Large intestine (tissue), 3 donors: ENCODE data around the gene FADS6. TPM values are rescaled to one million over a fixed set of nuclear protein-coding genes. Genes with fewer than 3 reads are reported as not detected.

Experiments
- DNase-seq, 2 donors: peaks; one replicate each; pipeline versions ENCODE4 v3.0.0 to v3.0.0-alpha.2; 2013
- H3K27ac ChIP-seq: one replicate; pipeline ENCODE4 v1.5.1; 2013; ENCODE audit warnings: low read length
- H3K27me3 ChIP-seq: 2 replicates; pipeline ENCODE4 v1.6.1; 2013; ENCODE audit warnings: low read length; ENCODE audit not compliant: control insufficient read depth, insufficient read depth
- H3K36me3 ChIP-seq: 2 replicates; pipeline ENCODE4 v1.6.1; 2013; ENCODE audit warnings: low read length; ENCODE audit not compliant: control insufficient read depth, insufficient read depth
- H3K4me1 ChIP-seq: one replicate; pipeline ENCODE4 v1.6.1; 2013; ENCODE audit warnings: low read length; ENCODE audit not compliant: control insufficient read depth, insufficient read depth
- H3K4me3 ChIP-seq: one replicate; pipeline ENCODE4 v1.5.1; 2013; ENCODE audit warnings: low read length
- H3K9me3 ChIP-seq: one replicate; pipeline ENCODE4 v1.6.1; 2013; ENCODE audit warnings: mild to moderate bottlenecking, low read depth, low read length, moderate library complexity; ENCODE audit not compliant: control insufficient read depth
- whole genome bisulfite sequencing: methylation state at CpG from one replicate; pipeline ENCODE4 v1.1.5; 2013; ENCODE audit warnings: low lambda C conversion rate; ENCODE audit not compliant: insufficient coverage; 5-methylcytosine and 5-hydroxymethylcytosine counted together
- polyA plus RNA-seq: library from polyadenylated mRNA; unstranded; fragments of 120-200 nt; gene quantifications from one replicate; pipeline ENCODE4 v1.2.1, GENCODE V29; 2013

FADS6 gene
- polyA plus RNA-seq, 1 donor = 14.5 TPM

DNA sequence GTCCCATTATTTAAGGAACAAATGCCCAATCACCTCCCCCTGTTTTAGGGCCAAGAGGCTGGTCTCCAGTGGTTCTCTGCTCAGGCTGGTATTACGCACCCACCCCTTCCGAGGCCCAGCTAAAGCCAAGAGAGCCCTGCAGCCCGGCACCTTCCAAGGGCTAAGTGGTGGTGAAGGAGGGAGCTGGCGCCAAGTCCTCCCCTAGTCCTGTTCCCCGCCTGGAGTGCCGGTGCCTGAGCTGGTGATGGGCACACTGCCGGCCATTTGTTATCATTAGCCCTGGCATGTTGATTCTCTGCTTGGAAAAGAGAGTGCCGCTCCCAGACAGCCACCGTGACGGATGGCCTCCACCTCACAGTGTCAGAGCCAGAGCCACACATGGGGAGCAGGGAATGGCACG is 65.6 kb downstream of the FADS6 start:
- Histone ChIP-seq H3K4me1 (peaks cover 10% of the 10 kb centered on the region), H3K36me3 (peaks cover 3% of the 10 kb centered on the region)
- DNase-seq = no peak

More for the DNA sequence above, 65.6 kb downstream of the FADS6 start:
- no CpG with 5 or more reads among the region's 11 CpGs for WGBS
- Histone ChIP-seq H3K27me3 (no peaks in the 10 kb centered on the region), H3K27ac (no peak overlapping the region), H3K4me3 (no peak overlapping the region), H3K9me3 (no peaks in the 10 kb centered on the region)

Other genes starting within 250 kb of the FADS6 start
- gene CD300LF, start 180.7 kb downstream of the FADS6 start, polyA plus RNA-seq = 2.2 TPM
- 14.3 TPM for gene RAB37, start 156.4 kb downstream of the FADS6 start, polyA plus RNA-seq
- gene NHERF1, start 145.0 kb downstream of the FADS6 start, polyA plus RNA-seq = 395 TPM
- 34.2 TPM for gene NAT9, start 117.3 kb downstream of the FADS6 start, polyA plus RNA-seq
- 0.33 TPM for gene GRIN2C, start 33.7 kb downstream of the FADS6 start, polyA plus RNA-seq
- 6.3 TPM for gene FDXR, start 20.6 kb downstream of the FADS6 start, polyA plus RNA-seq
- gene USH1G, start 29.6 kb upstream of the FADS6 start, polyA plus RNA-seq = 1.5 TPM
- gene OTOP2, start 30.6 kb upstream of the FADS6 start, polyA plus RNA-seq = 1.6 TPM
- gene OTOP3, start 42.3 kb upstream of the FADS6 start, polyA plus RNA-seq = 13.8 TPM
- 42.3 TPM for gene HID1, start 79.1 kb upstream of the FADS6 start, polyA plus RNA-seq
- gene CDR2L, start 94.0 kb upstream of the FADS6 start, polyA plus RNA-seq = 6.8 TPM
- gene MRPL58, start 119.0 kb upstream of the FADS6 start, polyA plus RNA-seq = 24.1 TPM
- gene ATP5PD, start 153.3 kb upstream of the FADS6 start, polyA plus RNA-seq = 321 TPM
- gene KCTD2, start 153.6 kb upstream of the FADS6 start, polyA plus RNA-seq = 16.1 TPM
- gene SLC16A5, start 194.3 kb upstream of the FADS6 start, polyA plus RNA-seq = 25.5 TPM
- gene ARMC7, start 216.3 kb upstream of the FADS6 start, polyA plus RNA-seq = 9.3 TPM
- gene NT5C, start 238.1 kb upstream of the FADS6 start, polyA plus RNA-seq = 52.2 TPM